Uterus (tissue), 4 donors: ENCODE measurements around the gene SLCO1B3. TPM values are rescaled to one million over a fixed set of nuclear protein-coding genes. Genes with fewer than 3 reads are reported as not detected.

ENCODE experiments used
- DNase-seq, 2 donors: peaks; one replicate each; pipeline ENCODE4 v3.0.0-alpha.2; 2019 to 2020
- H3K27ac ChIP-seq, 2 donors: fragments of 200-600 bp; sonication (generic); 1 replicate in 1 of 2; 2 replicates in 1 of 2; pipeline ENCODE4 v1.5.1; 2016 to 2018
- H3K27me3 ChIP-seq, 2 donors: fragments of 200-600 bp; sonication (generic); one replicate each; pipeline ENCODE4 v1.5.1; 2018 to 2019; ENCODE audit warnings: control low read depth in 1 of 2
- H3K36me3 ChIP-seq, 2 donors: fragments of 200-600 bp; sonication (generic); one replicate each; pipeline ENCODE4 v1.5.1; 2019; ENCODE audit warnings: control low read depth in 1 of 2
- H3K4me1 ChIP-seq, 2 donors: fragments of 200-600 bp; sonication (generic); one replicate each; pipeline ENCODE4 v1.5.1; 2018 to 2019; ENCODE audit warnings: control low read depth in 1 of 2
- H3K4me3 ChIP-seq, 2 donors: fragments of 200-600 bp; sonication (generic); 1 replicate in 1 of 2; 2 replicates in 1 of 2; pipeline ENCODE4 v1.5.1; 2018 to 2019; ENCODE audit warnings: mild to moderate bottlenecking in 1 of 2
- H3K9me3 ChIP-seq, 2 donors: fragments of 200-600 bp; sonication (generic); one replicate each; pipeline ENCODE4 v1.5.1; 2019; ENCODE audit warnings: control low read depth in 1 of 2
- CTCF ChIP-seq, 4 experiments: fragments of 200-600 bp in 2 of 4; fragments of 450-650 bp in 2 of 4; sonication (generic) in 2 of 4; IDR thresholded peaks; one replicate each; pipeline ENCODE4 v1.5.1; 2016 to 2019; ENCODE audit warnings: antibody characterized with exemption in 4 of 4, mild to moderate bottlenecking in 2 of 4, moderate library complexity in 1 of 4
- POLR2A ChIP-seq, 2 donors: fragments of 450-650 bp; IDR thresholded peaks; one replicate each; pipeline ENCODE4 v1.6.1; 2016; ENCODE audit warnings: antibody characterized with exemption in 2 of 2, mild to moderate bottlenecking in 1 of 2, moderate library complexity in 1 of 2
- intact Hi-C: fragments of 100-400 bp; cut with DNase I; formaldehyde crosslinking; loops from one replicate; pipeline ENCODE4 v1.15.1; 2023; ENCODE audit warnings: low total_unique reads
- small RNA-seq: library from RNA; depleted of rRNA; stranded (forward); fragments of <200 nt; gene quantifications from one replicate; pipeline ENCODE3, GENCODE V24; 2016
- total RNA-seq, 4 donors: library from RNA; depleted of rRNA in 3 of 4; stranded (reverse); fragments of >200 nt in 3 of 4; gene quantifications; one replicate each; pipeline versions ENCODE4 v1.1.0 to v1.2.4, GENCODE V29; 2014 to 2023
- donor health status: DM: yes; HTN: yes; CAD: no.

The SLCO1B3 gene
- total RNA-seq, 4 donors from 2014 or later, result 0.21 TPM; not detected in 3

- intact Hi-C loops, result no loop called here
- Histone ChIP-seq H3K4me1 (no peaks in the 10 kb centered on the region), H3K36me3 (no peaks in the 10 kb centered on the region), H3K27me3 (no peaks in the 10 kb centered on the region), H3K4me3 (no peak overlapping the region), H3K9me3 (no peaks in the 10 kb centered on the region), H3K27ac (no peak overlapping the region)
- TF ChIP-seq POLR2A (IDR thresholded peaks at IDR 0.05) (no peak), CTCF (IDR thresholded peaks at IDR 0.05) (no peak)
- no peak for DNase-seq
Observed at GRCh38 chr12:20963762-20964161, 153.3 kb downstream of the SLCO1B3 start.

Small RNA genes lying within 50 kb of the gene (small RNA-seq; reads per million reads assigned to genes)
- not detected for gene AC011604.1

Other genes with a start within 250 kb of the SLCO1B3 start
- 1 to 10 TPM in 1 of 4 donors, under 1 TPM in 1, not detected in 2; 0.40 to 1.6 TPM for gene SLCO1C1, start 115.4 kb upstream of the SLCO1B3 start, total RNA-seq